PFSK-1 (cell line): Measurements from ENCODE around the gene BMP2K.

Source experiments
- FOXP2 ChIP-seq: optimal IDR thresholded peaks from 2 replicates; pipeline ENCODE3; 2011; ENCODE audit warnings: borderline replicate concordance, control low read depth, inconsistent platforms; ENCODE audit not compliant: insufficient read depth; ENCODE audit errors: extremely low read length, extremely low read depth
- POLR2AphosphoS5 ChIP-seq: IDR thresholded peaks from 2 replicates; pipeline ENCODE4 v1.6.1; 2012; ENCODE audit warnings: low read depth, mild to moderate bottlenecking, control low read depth, low read length, moderate library complexity
- REST ChIP-seq, 2 experiments: IDR thresholded peaks; 2 replicates each; pipeline versions ENCODE4 v1.6.1 to v1.8.0; 2011 to 2012; ENCODE audit warnings: low read depth in 2 of 2, low read length in 2 of 2, control low read depth in 1 of 2, inconsistent platforms in 1 of 2, mild to moderate bottlenecking in 1 of 2, moderate library complexity in 1 of 2; ENCODE audit not compliant: insufficient read depth in 1 of 2
- SIN3A ChIP-seq: IDR thresholded peaks from 2 replicates; pipeline ENCODE4 v1.6.1; 2012; ENCODE audit warnings: mild to moderate bottlenecking, low read length, moderate library complexity, borderline replicate concordance; ENCODE audit not compliant: insufficient read depth
- TAF1 ChIP-seq: IDR thresholded peaks from 2 replicates; pipeline ENCODE4 v1.6.1; 2012; ENCODE audit warnings: low read length, control low read depth, borderline replicate concordance; ENCODE audit not compliant: insufficient read depth

The BMP2K gene

GRCh38 chr4:78939667-78940008 lies 163.5 kb downstream of the BMP2K start:
- no peak for TF ChIP-seq REST (IDR thresholded peaks at IDR 0.05; ENCODE audit: insufficient read depth in 1 of 2, low read depth in 2 of 2, low read length in 2 of 2)
- TF ChIP-seq FOXP2, result no peak
- no peak for TF ChIP-seq POLR2AphosphoS5
- TF ChIP-seq TAF1, result no peak
- TF ChIP-seq SIN3A, result 0 out of 2 replicates have a peak, but pooled peaks have one; percentile 3

GRCh38 chr4:78940752-78941151 lies 164.6 kb downstream of the BMP2K start:
- no peak for TF ChIP-seq POLR2AphosphoS5
- no peak for TF ChIP-seq FOXP2
- TF ChIP-seq TAF1, result no peak
- no peak for TF ChIP-seq REST (IDR thresholded peaks at IDR 0.05; ENCODE audit: insufficient read depth in 1 of 2, low read depth in 2 of 2, low read length in 2 of 2)
- TF ChIP-seq SIN3A, result no peak

- TF ChIP-seq FOXP2, result no peak
- no peak for TF ChIP-seq POLR2AphosphoS5
- no peak for TF ChIP-seq SIN3A
- TF ChIP-seq REST (IDR thresholded peaks at IDR 0.05; ENCODE audit: insufficient read depth in 1 of 2, low read depth in 2 of 2, low read length in 2 of 2), result no peak
- TF ChIP-seq TAF1, result no peak
These were observed 168.2 kb downstream of the BMP2K start for GRCh38 chr4:78944381-78944780.

GRCh38 chr4:78945651-78946179 lies 169.6 kb downstream of the BMP2K start:
- TF ChIP-seq TAF1 (no peak), REST (IDR thresholded peaks at IDR 0.05; ENCODE audit: insufficient read depth in 1 of 2, low read depth in 2 of 2, low read length in 2 of 2) (no peak), POLR2AphosphoS5 (no peak)

GRCh38 chr4:78949735-78950134 lies 173.6 kb downstream of the BMP2K start:
- no peak for TF ChIP-seq TAF1
- TF ChIP-seq FOXP2, result no peak
- TF ChIP-seq POLR2AphosphoS5, result no peak
- TF ChIP-seq REST (IDR thresholded peaks at IDR 0.05; ENCODE audit: insufficient read depth in 1 of 2, low read depth in 2 of 2, low read length in 2 of 2), result no peak
- no peak for TF ChIP-seq SIN3A
